Right ventricle myocardium inferior (tissue), 1 donor: Measurements from ENCODE around the gene SEMA4A. TPM values are rescaled to one million over a fixed set of nuclear protein-coding genes. Genes with fewer than 3 reads are reported as not detected.
"Not testable (repeated sequence)": the region's sequence is repeated elsewhere in the genome, so short reads cannot be mapped to it uniquely, and the experiment has no call there.

Source experiments
- ATAC-seq: fragments of 200-7000 bp; cut with Tn5 transposase; one replicate; pipeline ENCODE4 v1.9.1; 2020; ENCODE audit warnings: mild to moderate bottlenecking, moderate library complexity
- DNase-seq: peaks from one replicate; pipeline ENCODE4 v3.0.0; 2021; ENCODE audit errors: missing footprints
- intact Hi-C: fragments of 100-400 bp; cut with DNase I; formaldehyde crosslinking; loops from one replicate; pipeline ENCODE4 v1.11.0; 2022
- total RNA-seq: library from RNA; stranded (reverse); fragmentation: NEBNext Ultra II Directional; extraction: Animal tissue kit (Norgen Biotek cat#: 25700); gene quantifications from one replicate; pipeline ENCODE4 v1.2.1, GENCODE V29; 2021
- donor health status: DM: no; HTN: yes; CAD: no; lungs with severe emphysema.

The SEMA4A gene
- total RNA-seq, 1 donor from 2014 or later, result 2.2 TPM

GRCh38 chr1:156211243-156211642, 57.9 kb downstream of the SEMA4A start:
- no peak for ATAC-seq
- no peak for DNase-seq
- intact Hi-C loops, result loop anchor here (5.0 kb wide), 1 partner anchor 49 kb away; no protein-coding TSS in a partner anchor

- no peak for DNase-seq
- intact Hi-C loops, result loop anchor here (5.0 kb wide), 1 partner anchor 50 kb away; no protein-coding TSS in a partner anchor
- ATAC-seq, result no peak
Measured at GRCh38 chr1:156212130-156212529, 58.7 kb downstream of the SEMA4A start.

GRCh38 chr1:156212833-156213643, 59.7 kb downstream of the SEMA4A start, which contains the start of gene PMF1:
Gene PMF1 (plus strand): TSS chr1:156213007. CDS start chr1:156213016, 9 bp downstream.
- ATAC-seq (peak; percentile 97), DNase-seq (peak; percentile 98)
- intact Hi-C loops, result loop anchor here (5.0 kb wide), 1 partner anchor 51 kb away; no protein-coding TSS in a partner anchor

- ATAC-seq (no peak), DNase-seq (no peak)
- intact Hi-C loops, result loop anchor here (5.0 kb wide), 1 partner anchor 51 kb away; no protein-coding TSS in a partner anchor
Measured at GRCh38 chr1:156213644-156213966, 60.2 kb downstream of the SEMA4A start.

- ATAC-seq (no peak), DNase-seq (no peak)
- intact Hi-C loops, result loop anchor here (5.0 kb wide), 1 partner anchor 52 kb away; no protein-coding TSS in a partner anchor
Measured at GRCh38 chr1:156214024-156214748, 60.8 kb downstream of the SEMA4A start.

GRCh38 chr1:156216361-156217086, 63.1 kb downstream of the SEMA4A start:
- ATAC-seq, intact Hi-C loops, DNase-seq: not testable (repeated sequence)

GRCh38 chr1:156217871-156218270, 64.5 kb downstream of the SEMA4A start:
- ATAC-seq (no peak), DNase-seq (no peak)
- intact Hi-C loops, result no loop called here

- no peak for ATAC-seq
- intact Hi-C loops, result no loop called here
- DNase-seq, result no peak
Measured at GRCh38 chr1:156220226-156220625, 66.8 kb downstream of the SEMA4A start.

- DNase-seq (no peak), ATAC-seq (no peak)
- intact Hi-C loops, result no loop called here
Measured at GRCh38 chr1:156221986-156222692, 68.8 kb downstream of the SEMA4A start.

GRCh38 chr1:156225677-156226014, 72.3 kb downstream of the SEMA4A start:
- no peak for DNase-seq
- no peak for ATAC-seq

GRCh38 chr1:156226116-156226538, 72.7 kb downstream of the SEMA4A start:
- no peak for ATAC-seq
- intact Hi-C loops, result no loop called here
- no peak for DNase-seq

More at GRCh38 chr1:156225677-156226014, 72.3 kb downstream of the SEMA4A start:
- intact Hi-C loops, result loop anchor here (1.0 kb wide), 2 partner anchors 79 to 135 kb away; no protein-coding TSS in a partner anchor

- ATAC-seq (no peak), DNase-seq (no peak)
- intact Hi-C loops, result no loop called here
Measured at GRCh38 chr1:156226782-156227181, 73.4 kb downstream of the SEMA4A start.

Other genes with a start within 250 kb of the SEMA4A start
- gene RIT1, start 242.2 kb upstream of the SEMA4A start, total RNA-seq, result 21.7 TPM
- 22.0 TPM for gene KHDC4, start 219.2 kb upstream of the SEMA4A start, total RNA-seq
- not detected for gene RXFP4, start 211.9 kb upstream of the SEMA4A start, total RNA-seq
- 61.8 TPM for gene ARHGEF2, start 175.0 kb upstream of the SEMA4A start, total RNA-seq
- 79.9 TPM for gene SSR2, start 132.6 kb upstream of the SEMA4A start, total RNA-seq
- 33.5 TPM for gene UBQLN4, start 99.8 kb upstream of the SEMA4A start, total RNA-seq
- 63.8 TPM for gene LAMTOR2, start 98.8 kb upstream of the SEMA4A start, total RNA-seq
- not detected for gene RAB25, start 92.4 kb upstream of the SEMA4A start, total RNA-seq
- gene MEX3A, start 71.1 kb upstream of the SEMA4A start, total RNA-seq, result 0.24 TPM
- 288 TPM for gene LMNA, start 38.9 kb upstream of the SEMA4A start, total RNA-seq
- 16.3 TPM for gene SLC25A44, start 40.5 kb downstream of the SEMA4A start, total RNA-seq
- gene PMF1, start 59.4 kb downstream of the SEMA4A start, total RNA-seq, result 68.6 TPM
- 0.32 TPM for gene BGLAP, start 88.6 kb downstream of the SEMA4A start, total RNA-seq
- 0.54 TPM for gene PAQR6, start 94.5 kb downstream of the SEMA4A start, total RNA-seq
- gene SMG5, start 129.2 kb downstream of the SEMA4A start, total RNA-seq, result 91.6 TPM
- gene TMEM79, start 130.7 kb downstream of the SEMA4A start, total RNA-seq, result 1.4 TPM
- 16.4 TPM for gene GLMP, start 142.1 kb downstream of the SEMA4A start, total RNA-seq
- gene VHLL, start 145.7 kb downstream of the SEMA4A start, total RNA-seq, result not detected
- 137 TPM for gene CCT3, start 184.7 kb downstream of the SEMA4A start, total RNA-seq
- gene TSACC, start 184.9 kb downstream of the SEMA4A start, total RNA-seq, result not detected
- not detected for gene RHBG, start 215.6 kb downstream of the SEMA4A start, total RNA-seq